Ecto neural progenitor cell (in vitro differentiated cells): ENCODE measurements around the gene NOL9.
"Not testable (repeated sequence)": the region's sequence is repeated elsewhere in the genome, so short reads cannot be mapped to it uniquely, and the experiment has no call there.

Source experiments
- DNase-seq: peaks from one replicate; pipeline ENCODE4 v3.0.0-alpha.2; 2018; ENCODE audit warnings: low spot score

Gene NOL9

GRCh38 chr1:6572653-6573383, 18.5 kb upstream of the NOL9 start:
- DNase-seq = no peak

DNA sequence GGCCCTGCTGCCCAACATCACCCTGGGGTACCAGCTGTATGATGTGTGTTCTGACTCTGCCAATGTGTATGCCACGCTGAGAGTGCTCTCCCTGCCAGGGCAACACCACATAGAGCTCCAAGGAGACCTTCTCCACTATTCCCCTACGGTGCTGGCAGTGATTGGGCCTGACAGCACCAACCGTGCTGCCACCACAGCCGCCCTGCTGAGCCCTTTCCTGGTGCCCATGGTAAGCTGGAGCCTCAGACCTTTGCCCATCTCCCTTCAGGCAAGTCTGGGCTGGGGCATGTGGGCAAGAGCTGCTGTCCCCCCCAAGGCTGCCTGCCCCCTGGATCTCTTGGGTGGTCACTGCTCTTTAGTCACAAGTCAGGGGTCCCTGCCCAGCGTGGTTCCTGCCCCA, 16.7 kb upstream of the NOL9 start:
- no peak for DNase-seq

DNA sequence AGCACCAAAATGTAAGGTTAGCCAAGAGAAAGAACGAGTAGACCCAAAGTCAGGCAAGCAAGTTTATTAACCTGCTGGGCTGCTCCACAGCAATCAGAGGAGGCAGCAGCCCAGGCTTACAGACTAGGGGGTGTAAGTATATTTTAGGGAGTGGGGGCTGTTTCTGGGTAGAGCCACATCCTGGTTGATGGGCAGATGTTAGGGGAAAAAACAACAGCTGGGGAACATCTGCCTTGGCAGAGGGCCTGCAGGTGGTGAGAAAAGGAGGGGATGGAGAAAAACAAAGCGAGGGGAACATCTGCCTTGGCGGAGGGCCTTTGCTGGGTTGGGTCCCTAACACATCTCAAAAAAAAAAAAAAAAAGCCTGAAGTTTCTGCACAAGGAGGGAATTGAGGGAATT, 15.8 kb upstream of the NOL9 start:
- DNase-seq = no peak

DNA sequence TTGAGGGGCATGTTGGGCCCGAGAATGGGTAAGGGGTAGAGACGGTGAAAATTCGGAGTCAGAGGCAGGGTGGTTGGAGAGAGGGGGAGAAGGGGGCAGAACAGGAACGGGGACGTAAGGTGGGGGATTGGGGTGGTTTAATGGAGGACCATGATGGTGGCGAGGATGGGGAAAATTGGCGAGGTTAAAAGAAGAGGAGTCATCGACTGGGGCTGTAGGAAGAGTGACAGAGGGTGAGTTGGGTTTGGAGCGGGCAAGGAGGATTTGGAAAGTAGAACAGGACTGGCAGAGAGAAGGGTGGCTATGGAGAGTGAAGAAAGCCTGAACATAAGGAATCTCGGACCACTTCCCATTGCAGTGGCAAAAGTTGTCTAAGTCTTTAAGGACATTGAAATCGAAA, 14.7 kb upstream of the NOL9 start:
- DNase-seq = no peak

GRCh38 chr1:6560267-6560666, 6.0 kb upstream of the NOL9 start:
- no peak for DNase-seq

DNA sequence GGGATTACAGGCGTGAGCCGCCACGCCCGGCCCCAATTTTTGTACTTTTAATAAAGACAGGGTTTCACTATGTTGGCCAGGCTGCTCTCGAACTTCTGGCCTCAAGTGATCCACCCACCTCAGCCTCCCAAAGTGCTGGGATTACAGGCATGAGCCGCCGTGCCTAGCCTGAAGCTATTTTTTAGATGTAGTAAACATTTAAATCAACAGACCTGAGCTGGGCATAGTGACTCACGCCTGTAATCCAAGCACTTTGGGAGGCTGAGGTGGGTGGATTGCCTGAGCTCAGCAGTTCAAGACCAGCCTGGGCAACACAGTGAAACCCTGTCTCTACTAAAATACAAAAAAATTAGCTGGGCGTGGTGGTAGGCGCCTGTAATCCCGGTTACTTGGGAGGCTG, 4.8 kb upstream of the NOL9 start:
- not testable (repeated sequence) for DNase-seq

- no peak for DNase-seq
These were observed 3.3 kb upstream of the NOL9 start for GRCh38 chr1:6557597-6557996.

- DNase-seq = no peak
These were observed 830 bp upstream of the NOL9 start, which contains the start of gene TAS1R1 for GRCh38 chr1:6554907-6555778. Gene TAS1R1, plus strand, starts transcription at chr1:6555307. Its CDS starts 67 bp downstream, at chr1:6555374.

GRCh38 chr1:6547301-6547700, 7.0 kb downstream of the NOL9 start:
- DNase-seq = no peak

DNA sequence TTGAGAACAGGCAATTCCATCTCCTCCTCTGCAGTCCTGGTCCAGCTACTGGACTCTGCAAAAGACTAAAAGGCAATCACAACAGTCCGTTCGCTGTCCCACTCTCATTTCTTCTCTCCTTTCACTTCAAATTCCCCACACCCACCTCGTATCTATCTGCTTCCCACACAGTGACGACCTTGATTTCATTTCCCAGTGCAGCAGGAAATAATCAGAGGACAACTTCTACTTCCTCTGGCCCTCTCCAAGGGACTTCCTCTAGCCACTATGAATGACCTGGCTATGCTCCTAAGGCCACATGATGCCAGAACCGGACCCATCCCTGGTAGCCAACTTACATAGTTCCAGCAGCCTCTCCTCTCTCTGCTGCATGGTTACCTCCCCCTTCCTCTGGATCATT, 8.0 kb downstream of the NOL9 start:
- no peak for DNase-seq

DNA sequence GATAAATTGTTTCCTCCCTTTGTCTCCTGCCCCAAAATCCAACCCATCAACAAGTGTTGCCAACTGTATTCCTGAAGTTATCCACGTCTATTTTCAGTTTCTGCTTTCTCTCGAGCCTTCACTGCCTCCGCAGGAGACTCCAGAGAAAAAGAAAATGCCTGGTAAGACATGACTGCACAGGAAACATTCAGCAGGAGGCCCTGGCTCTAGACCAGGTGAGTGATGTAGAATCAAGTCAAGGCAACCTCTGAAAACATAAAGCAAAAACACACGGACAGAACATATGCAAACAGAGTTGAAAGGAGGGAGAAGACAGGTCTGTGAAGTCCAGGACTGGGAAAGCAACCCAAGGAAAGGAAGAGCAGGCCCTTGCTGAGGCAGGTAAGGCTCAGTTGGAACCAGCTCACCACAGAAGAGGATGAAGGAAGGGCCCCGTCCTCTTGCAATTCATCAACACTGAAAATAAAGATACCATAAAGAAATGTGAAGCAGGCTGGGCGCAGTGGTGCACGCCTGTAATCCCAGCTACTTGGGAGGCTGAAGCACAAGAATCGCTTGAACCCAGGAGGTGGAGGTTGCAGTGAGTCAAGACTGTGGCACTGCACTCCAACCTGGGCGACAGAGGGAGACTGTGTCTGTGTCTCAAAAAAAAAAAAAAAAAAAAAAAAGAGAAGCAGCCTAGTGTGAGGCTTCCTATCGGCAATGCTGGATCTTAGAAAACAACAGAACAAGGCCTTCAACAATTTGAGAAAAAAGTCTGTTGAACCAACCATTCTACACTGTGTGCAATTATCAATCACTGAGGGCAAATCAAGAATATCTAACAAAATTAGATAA, 8.8 kb downstream of the NOL9 start:
- DNase-seq = no peak

DNA sequence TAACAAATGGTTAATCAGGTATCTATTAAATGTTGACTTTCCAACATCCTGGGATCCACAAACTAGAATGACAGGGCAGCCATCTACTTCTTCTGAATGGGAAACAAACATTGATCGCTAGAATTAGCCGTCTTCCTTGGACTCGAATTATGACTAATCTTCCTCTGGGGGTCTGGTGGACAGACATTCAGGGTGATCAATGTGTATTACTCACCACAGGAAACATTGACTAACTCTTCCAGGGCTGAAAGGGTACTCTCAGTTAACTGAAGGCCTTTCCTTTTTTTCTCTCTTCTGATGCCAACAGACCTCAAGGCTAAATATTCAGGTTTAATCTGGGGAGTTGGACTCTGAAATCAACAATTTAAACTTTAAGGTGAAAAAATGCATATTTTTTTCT, 9.5 kb downstream of the NOL9 start:
- no peak for DNase-seq

GRCh38 chr1:6538956-6539355, 15.4 kb downstream of the NOL9 start:
- no peak for DNase-seq

DNA sequence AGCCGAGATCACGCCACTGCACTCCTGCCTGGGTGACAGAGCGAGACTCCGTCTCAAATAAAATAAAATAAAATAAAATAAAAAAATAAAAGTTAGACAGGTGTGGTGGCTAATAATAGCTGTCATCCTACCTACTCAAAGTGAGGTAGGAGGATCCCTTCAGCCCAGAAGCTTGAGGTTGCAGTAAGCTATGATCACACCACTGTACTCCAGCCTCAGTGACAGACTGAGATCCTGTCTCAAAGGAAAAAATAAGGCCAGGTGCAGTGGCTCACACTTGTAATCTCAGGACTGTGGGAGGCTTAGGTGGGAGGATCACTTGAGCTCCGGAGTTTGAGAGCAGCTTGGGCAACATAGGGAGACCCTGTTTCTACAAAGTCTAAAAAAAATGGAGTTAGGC, 18.0 kb downstream of the NOL9 start:
- no peak for DNase-seq

GRCh38 chr1:6535214-6535613, 19.1 kb downstream of the NOL9 start:
- no peak for DNase-seq

DNA sequence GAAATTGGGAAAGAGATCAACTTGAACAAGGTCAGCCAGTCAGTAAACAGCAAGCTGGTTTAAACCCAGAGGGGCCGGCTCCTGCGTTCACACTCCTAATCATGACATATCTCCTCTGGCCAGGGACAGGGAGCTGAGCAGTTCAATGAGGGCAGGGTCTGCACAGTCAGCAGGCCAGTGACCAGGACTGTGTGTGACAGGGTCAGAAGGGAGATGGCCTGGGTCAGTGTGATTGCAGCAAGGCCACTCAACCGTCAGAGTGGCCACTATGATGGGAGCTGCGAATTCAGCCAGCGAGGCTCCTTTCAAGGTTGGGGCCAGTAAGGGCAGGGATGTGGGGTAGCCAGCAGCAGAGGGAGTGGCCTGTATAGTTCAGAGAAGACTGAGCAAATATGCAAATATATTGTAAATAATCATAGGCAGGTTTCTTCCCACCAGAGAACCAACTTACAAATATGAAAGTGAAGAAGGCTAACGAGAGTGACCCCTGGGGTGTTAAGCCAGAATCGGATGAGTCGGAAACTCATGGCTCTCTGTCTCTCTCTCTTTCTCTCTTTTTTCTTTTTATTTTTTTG, 20.0 kb downstream of the NOL9 start:
- no peak for DNase-seq

GRCh38 chr1:6531996-6532395, 22.3 kb downstream of the NOL9 start:
- no peak for DNase-seq

- DNase-seq = no peak
These were observed 23.7 kb downstream of the NOL9 start for GRCh38 chr1:6530504-6531160.

DNA sequence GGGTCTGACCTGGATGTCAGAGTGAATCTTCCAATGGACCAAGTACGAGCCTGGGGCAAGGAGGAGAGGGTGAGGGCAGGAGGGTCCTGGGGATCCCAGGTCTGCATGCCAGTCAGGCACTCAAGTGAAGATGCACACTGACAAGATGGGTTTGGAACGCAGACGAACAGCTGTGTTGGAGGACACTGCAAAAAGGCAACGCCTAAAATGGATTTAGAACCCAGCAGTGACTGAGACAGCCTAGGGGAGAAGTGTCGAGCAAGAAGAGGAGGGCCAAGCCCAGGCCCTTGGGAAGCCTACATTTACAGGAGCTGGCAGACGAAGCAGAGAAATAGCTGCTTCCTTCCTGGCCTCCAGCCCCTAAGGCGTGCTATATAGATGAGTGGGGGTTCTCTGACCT, 25.8 kb downstream of the NOL9 start:
- DNase-seq = no peak

DNA sequence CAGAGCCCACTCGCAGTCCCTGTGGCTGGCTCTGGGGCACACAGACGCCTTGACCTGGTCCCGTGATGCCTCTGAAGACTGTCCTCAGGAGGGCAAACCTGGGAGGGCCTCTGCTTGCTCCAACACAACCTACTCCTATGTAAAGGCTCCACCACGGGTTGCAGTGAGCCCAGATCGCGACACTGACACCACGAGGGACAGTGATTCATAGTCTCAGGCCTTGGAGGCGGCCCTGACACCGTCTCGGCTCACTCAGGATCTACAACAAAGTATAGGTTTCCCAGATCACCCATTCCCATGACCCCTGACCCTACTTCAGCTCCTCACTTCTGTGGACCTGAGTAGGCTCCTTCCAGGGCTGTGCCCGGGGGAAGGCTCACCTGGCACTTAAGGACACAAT, 28.0 kb downstream of the NOL9 start:
- no peak for DNase-seq

GRCh38 chr1:6523566-6523965, 30.7 kb downstream of the NOL9 start:
- no peak for DNase-seq

GRCh38 chr1:6521536-6521935, 32.8 kb downstream of the NOL9 start:
- no peak for DNase-seq
